ENCODE results near the gene BCS1L.
"Not testable (repeated sequence)": the region's sequence is repeated elsewhere in the genome, so short reads cannot be mapped to it uniquely, and the experiment has no call there.

BCS1L gene

GRCh38 chr2:218662827-218663226 lies 3.3 kb downstream of the BCS1L start:
- no peak for DNase-seq

GRCh38 chr2:218663901-218664300 lies 4.4 kb downstream of the BCS1L start:
- DNase-seq, result no peak

- DNase-seq, result no peak
These were observed 5.2 kb downstream of the BCS1L start for GRCh38 chr2:218664653-218665052.

- no peak for DNase-seq
These were observed 11.7 kb downstream of the BCS1L start for GRCh38 chr2:218671097-218671653.

- peak; percentile 67 for DNase-seq
These were observed 12.4 kb downstream of the BCS1L start, which contains the start of the genes RNF25 and STK36 for GRCh38 chr2:218671654-218672566. RNF25 (minus strand) TSS chr2:218672002; CDS start chr2:218671970, 32 bp downstream. STK36 (plus strand) TSS chr2:218672086; CDS start chr2:218672830, 744 bp downstream.

GRCh38 chr2:218679119-218679518 lies 19.6 kb downstream of the BCS1L start:
- no peak for DNase-seq

- no peak for DNase-seq
These were observed 20.6 kb downstream of the BCS1L start for GRCh38 chr2:218680061-218680460.

GRCh38 chr2:218687400-218688060 lies 28.0 kb downstream of the BCS1L start:
- not testable (repeated sequence) for DNase-seq

- DNase-seq, result no peak
These were observed 31.8 kb downstream of the BCS1L start for GRCh38 chr2:218691234-218691633.

- no peak for DNase-seq
These were observed 35.1 kb downstream of the BCS1L start for GRCh38 chr2:218694405-218695145.

- DNase-seq, result no peak
These were observed 39.4 kb downstream of the BCS1L start for GRCh38 chr2:218698885-218699284.

- no peak for DNase-seq
These were observed 42.3 kb downstream of the BCS1L start for GRCh38 chr2:218701806-218702205.

- DNase-seq, result no peak
These were observed 43.9 kb downstream of the BCS1L start for GRCh38 chr2:218703341-218703740.

- DNase-seq, result no peak
These were observed 48.6 kb downstream of the BCS1L start for GRCh38 chr2:218708086-218708485.

- DNase-seq, result no peak
These were observed 50.4 kb downstream of the BCS1L start for GRCh38 chr2:218709908-218710307.

- no peak for DNase-seq
These were observed 50.8 kb downstream of the BCS1L start for GRCh38 chr2:218710334-218710686.

- peak; percentile 97 for DNase-seq
These were observed 51.4 kb downstream of the BCS1L start, which contains the start of gene TTLL4 for GRCh38 chr2:218710687-218711549. TTLL4 (plus strand) TSS chr2:218710835; CDS start chr2:218737677, 26,842 bp downstream.

- DNase-seq, result no peak
These were observed 52.1 kb downstream of the BCS1L start for GRCh38 chr2:218711550-218711929.
